ENCODE results near the gene TRAPPC3.

TRAPPC3 gene

DNA sequence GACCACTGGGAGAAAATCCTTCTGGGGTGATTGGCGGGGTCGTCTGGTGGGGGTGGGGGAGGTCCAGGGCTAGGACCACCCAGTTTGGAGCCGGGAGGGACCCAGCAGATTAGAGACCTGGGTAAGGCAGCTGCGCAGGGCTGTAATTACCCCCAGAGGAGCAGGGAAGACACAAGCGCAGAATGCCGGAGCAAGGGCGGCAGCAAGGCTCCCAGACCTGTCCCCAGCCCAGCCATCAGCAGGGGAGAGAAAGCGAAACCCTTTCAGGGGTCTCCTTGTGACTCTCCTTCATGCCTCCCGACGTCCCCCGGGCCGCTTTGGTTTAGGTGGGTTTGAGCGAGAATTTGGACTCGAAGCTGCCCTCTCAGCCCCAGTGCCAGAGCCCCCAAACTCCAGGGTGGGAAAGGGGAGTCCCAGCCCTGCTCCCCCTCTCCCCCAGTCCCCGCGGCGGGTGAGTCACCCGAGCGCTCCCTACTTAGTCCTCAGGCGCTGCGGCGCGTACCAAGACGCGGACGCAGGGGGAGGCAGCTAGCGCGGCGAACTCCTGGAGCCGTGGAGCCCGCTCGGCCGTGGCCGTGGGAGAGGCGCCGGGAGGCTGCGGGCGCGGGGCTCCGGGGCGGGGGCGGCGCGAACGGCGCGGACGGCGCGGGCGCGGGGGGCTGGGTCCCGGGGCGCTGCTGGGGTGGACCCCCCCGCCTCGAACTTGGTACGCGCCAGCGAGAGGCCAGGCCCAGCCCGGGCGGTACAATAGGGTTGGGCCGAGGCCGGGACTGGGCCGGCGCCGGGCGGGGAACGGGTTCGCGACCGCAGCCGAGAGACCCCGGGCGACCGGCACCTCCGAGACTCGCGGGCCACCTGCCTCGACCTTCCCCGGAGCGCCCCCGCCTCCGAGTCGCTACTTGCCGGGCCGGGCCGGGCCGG is 6.4 kb upstream of the TRAPPC3 start, which contains the start of gene MAP7D1:
Gene MAP7D1 (plus strand): TSS at position 753 of the 921 bp plus-strand sequence. CDS start 258 bp downstream, outside the sequence.
- peak; percentile 85 to 89 for DNase-seq (ENCODE audit: low read depth in 2 of 2)
- no peak for TF ChIP-seq CTCF (IDR thresholded peaks at IDR 0.05; ENCODE audit: low read depth, low read length)
- peak within 1 kb of the TSS; percentile 95 to 98 for H3K4me3 ChIP-seq (replicated peaks in 1 of 2; ENCODE audit: low read depth in 2 of 2, low read length in 2 of 2)

GRCh38 chr1:36154765-36155407 is 5.6 kb upstream of the TRAPPC3 start:
- H3K4me3 ChIP-seq (replicated peaks in 1 of 2; ENCODE audit: low read depth in 2 of 2, low read length in 2 of 2) = peak overlapping the region; percentile 68 to 95
- no peak for TF ChIP-seq CTCF (IDR thresholded peaks at IDR 0.05; ENCODE audit: low read depth, low read length)
- DNase-seq (ENCODE audit: low read depth in 2 of 2) = peak in 1 of 2 donors; percentile 43

GRCh38 chr1:36154335-36154734 is 5.0 kb upstream of the TRAPPC3 start:
- H3K4me3 ChIP-seq (replicated peaks in 1 of 2; ENCODE audit: low read depth in 2 of 2, low read length in 2 of 2) = no peak overlapping the region
- TF ChIP-seq CTCF (IDR thresholded peaks at IDR 0.05; ENCODE audit: low read depth, low read length) = no peak
- no peak for DNase-seq (ENCODE audit: low read depth in 2 of 2)

- no peak for TF ChIP-seq CTCF (IDR thresholded peaks at IDR 0.05; ENCODE audit: low read depth, low read length)
- DNase-seq (ENCODE audit: low read depth in 2 of 2) = no peak
- H3K4me3 ChIP-seq (replicated peaks in 1 of 2; ENCODE audit: low read depth in 2 of 2, low read length in 2 of 2) = no peak overlapping the region
Measured at GRCh38 chr1:36153476-36153875, 4.2 kb upstream of the TRAPPC3 start.

GRCh38 chr1:36151845-36152203 is 2.5 kb upstream of the TRAPPC3 start:
- no peak overlapping the region for H3K4me3 ChIP-seq (replicated peaks in 1 of 2; ENCODE audit: low read depth in 2 of 2, low read length in 2 of 2)
- DNase-seq (ENCODE audit: low read depth in 2 of 2) = peak; percentile 33 to 36
- TF ChIP-seq CTCF (IDR thresholded peaks at IDR 0.05; ENCODE audit: low read depth, low read length) = no peak

GRCh38 chr1:36151134-36151844 is 2.0 kb upstream of the TRAPPC3 start:
- no peak for TF ChIP-seq CTCF (IDR thresholded peaks at IDR 0.05; ENCODE audit: low read depth, low read length)
- no peak for DNase-seq (ENCODE audit: low read depth in 2 of 2)
- H3K4me3 ChIP-seq (replicated peaks in 1 of 2; ENCODE audit: low read depth in 2 of 2, low read length in 2 of 2) = no peak overlapping the region
